ENCODE results near the gene BRICD5. TPM values are rescaled to one million over a fixed set of nuclear protein-coding genes. Genes with fewer than 3 reads are reported as not detected.

Gene BRICD5
- total and polyA plus RNA-seq, 2 of the 13 experiments (the other 11 are each of a cell fraction or from before 2014, with no cell fraction given) = 1.6 to 5.8 TPM

DNA sequence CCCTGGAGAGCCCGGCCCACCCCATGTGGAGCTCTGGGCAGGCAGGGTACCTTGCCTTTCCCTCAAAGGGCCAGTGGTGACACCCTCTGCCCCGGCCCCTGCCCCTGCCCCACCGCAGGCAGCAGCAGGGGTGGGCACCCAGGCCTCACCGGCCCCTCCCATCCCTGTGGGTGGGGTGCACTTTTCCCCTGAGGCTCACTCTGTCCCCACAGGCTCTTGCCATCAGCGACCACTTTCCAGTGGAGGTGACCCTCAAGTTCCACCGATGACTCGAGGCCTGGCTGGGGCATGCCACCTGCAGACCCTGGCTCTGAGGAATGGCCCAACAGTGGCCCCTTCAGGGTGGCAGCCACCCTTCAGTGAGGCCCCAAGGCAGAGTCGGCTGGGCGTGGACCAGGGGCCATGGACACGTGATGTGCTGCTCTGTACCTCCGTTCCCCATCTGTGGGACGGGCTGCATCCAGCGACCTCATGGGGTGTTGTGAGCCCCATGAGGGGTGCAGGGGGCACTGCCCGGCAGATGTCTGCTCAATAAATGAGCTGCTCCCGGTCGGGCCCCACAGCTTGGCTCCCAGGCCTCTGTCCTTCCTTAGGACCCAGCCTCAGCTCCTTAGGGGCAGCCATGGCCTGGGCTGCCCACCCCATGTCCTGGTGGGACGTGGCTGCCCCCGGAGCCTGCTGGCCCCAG is 27.6 kb upstream of the BRICD5 start (continued):
- TF ChIP-seq, protein P1, sequence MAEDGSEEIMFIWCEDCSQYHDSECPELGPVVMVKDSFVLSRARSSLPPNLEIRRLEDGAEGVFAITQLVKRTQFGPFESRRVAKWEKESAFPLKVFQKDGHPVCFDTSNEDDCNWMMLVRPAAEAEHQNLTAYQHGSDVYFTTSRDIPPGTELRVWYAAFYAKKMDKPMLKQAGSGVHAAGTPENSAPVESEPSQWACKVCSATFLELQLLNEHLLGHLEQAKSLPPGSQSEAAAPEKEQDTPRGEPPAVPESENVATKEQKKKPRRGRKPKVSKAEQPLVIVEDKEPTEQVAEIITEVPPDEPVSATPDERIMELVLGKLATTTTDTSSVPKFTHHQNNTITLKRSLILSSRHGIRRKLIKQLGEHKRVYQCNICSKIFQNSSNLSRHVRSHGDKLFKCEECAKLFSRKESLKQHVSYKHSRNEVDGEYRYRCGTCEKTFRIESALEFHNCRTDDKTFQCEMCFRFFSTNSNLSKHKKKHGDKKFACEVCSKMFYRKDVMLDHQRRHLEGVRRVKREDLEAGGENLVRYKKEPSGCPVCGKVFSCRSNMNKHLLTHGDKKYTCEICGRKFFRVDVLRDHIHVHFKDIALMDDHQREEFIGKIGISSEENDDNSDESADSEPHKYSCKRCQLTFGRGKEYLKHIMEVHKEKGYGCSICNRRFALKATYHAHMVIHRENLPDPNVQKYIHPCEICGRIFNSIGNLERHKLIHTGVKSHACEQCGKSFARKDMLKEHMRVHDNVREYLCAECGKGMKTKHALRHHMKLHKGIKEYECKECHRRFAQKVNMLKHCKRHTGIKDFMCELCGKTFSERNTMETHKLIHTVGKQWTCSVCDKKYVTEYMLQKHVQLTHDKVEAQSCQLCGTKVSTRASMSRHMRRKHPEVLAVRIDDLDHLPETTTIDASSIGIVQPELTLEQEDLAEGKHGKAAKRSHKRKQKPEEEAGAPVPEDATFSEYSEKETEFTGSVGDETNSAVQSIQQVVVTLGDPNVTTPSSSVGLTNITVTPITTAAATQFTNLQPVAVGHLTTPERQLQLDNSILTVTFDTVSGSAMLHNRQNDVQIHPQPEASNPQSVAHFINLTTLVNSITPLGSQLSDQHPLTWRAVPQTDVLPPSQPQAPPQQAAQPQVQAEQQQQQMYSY (CRISPR knock-in tag; IDR thresholded peaks at IDR 0.05) = no peak
- TF ChIP-seq POLR2A (IDR thresholded peaks at IDR 0.05; ENCODE audit: insufficient read depth in 1 of 2, low read depth in 2 of 2, low read length in 2 of 2) (peak in 1 of 2 experiments; percentile 45; a peak in 1 of 4 replicates), AGO2 (optimal IDR thresholded peaks at IDR 0.05; ENCODE audit: low read depth, low read length) (peak; percentile 96), HMGA1 (CRISPR knock-in tag; conservative IDR thresholded peaks at IDR 0.05) (no peak), ZFY (CRISPR knock-in tag; IDR thresholded peaks at IDR 0.05) (peak; percentile 11; the same call in 1 of the 2 replicates), WIZ (CRISPR knock-in tag; IDR thresholded peaks at IDR 0.05) (no peak), NONO (IDR thresholded peaks at IDR 0.05) (no peak), NONO (CRISPR knock-in tag; conservative IDR thresholded peaks at IDR 0.05) (peak; percentile 38; the same call in 1 of the 2 replicates), USF2 (IDR thresholded peaks at IDR 0.05; ENCODE audit: low read depth, low read length) (0 out of 2 replicates have a peak, but pooled peaks have one; percentile 5), USF2 (CRISPR knock-in tag; IDR thresholded peaks at IDR 0.05; ENCODE audit: borderline replicate concordance) (no peak), RBM22 (optimal IDR thresholded peaks at IDR 0.05; ENCODE audit: low read length) (peak; percentile 92), NR1H2 (CRISPR knock-in tag; IDR thresholded peaks at IDR 0.05; ENCODE audit: borderline replicate concordance, low read depth) (no peak), DNMT3B (CRISPR knock-in tag; conservative IDR thresholded peaks at IDR 0.05) (no peak), RBM39 (IDR thresholded peaks at IDR 0.05; ENCODE audit: low read depth, low read length, poor library complexity, severe bottlenecking) (peak; percentile 78), HOXA3 (CRISPR knock-in tag; IDR thresholded peaks at IDR 0.05) (peak; percentile 1), MBNL3 (CRISPR knock-in tag; conservative IDR thresholded peaks at IDR 0.05) (no peak), SOX6 (IDR thresholded peaks at IDR 0.05) (no peak), SOX6 (CRISPR knock-in tag; IDR thresholded peaks at IDR 0.05) (no peak), HOXD1 (CRISPR knock-in tag; IDR thresholded peaks at IDR 0.05) (no peak), ZSCAN5A (CRISPR knock-in tag; IDR thresholded peaks at IDR 0.05; ENCODE audit: borderline replicate concordance) (0 out of 2 replicates have a peak, but pooled peaks have one; percentile 29)
- TF ChIP-seq, protein P2, sequence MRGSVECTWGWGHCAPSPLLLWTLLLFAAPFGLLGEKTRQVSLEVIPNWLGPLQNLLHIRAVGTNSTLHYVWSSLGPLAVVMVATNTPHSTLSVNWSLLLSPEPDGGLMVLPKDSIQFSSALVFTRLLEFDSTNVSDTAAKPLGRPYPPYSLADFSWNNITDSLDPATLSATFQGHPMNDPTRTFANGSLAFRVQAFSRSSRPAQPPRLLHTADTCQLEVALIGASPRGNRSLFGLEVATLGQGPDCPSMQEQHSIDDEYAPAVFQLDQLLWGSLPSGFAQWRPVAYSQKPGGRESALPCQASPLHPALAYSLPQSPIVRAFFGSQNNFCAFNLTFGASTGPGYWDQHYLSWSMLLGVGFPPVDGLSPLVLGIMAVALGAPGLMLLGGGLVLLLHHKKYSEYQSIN (CRISPR knock-in tag; IDR thresholded peaks at IDR 0.05; ENCODE audit: borderline replicate concordance) = no peak
